ENCODE data around the gene PCSK6.

The PCSK6 gene

DNA sequence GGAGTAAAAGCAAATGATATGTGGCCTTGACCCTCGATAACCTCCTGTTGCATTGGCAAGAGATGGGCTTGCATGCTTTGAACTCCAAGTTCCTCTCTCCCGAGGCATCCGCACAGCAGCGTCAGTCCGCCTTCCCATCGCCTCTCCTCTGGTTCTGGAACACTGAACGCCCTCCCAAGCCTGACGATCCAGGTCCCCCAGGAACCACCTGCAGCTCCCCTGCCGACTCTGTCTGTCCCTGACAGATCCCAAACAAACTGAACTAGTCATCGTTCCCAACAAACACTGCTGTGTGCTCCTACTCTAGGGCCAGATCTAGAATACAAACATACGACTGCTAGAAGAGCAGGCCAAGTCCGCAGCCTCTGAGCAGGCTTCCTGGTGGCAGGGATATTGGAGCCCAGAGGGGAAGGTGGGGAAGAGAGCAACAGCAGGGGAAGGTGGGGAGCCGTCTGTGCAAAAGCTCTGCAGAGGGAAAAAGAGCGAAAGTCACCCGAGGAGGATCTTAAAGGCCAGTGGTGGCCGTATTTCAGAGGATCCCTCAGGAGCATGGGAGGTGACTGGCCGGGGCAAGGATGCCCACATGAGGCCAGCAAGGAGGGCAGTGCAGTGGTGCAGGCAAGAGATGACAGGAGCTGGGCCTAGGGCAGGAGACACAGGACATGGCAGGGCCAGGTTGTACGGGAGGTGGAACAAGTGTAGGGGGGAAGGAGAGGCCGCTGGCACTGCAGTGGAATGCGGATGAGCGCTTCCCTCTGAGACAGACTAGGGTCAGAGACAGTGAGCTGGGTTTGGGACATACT, 50.8 kb downstream of the PCSK6 start:
- no peaks in the 10 kb centered on the region for H3K4me1 ChIP-seq (ENCODE audit: low read length)
- H3K27ac ChIP-seq (ENCODE audit: low read length) = no peak overlapping the region
- H3K27me3 ChIP-seq (replicated peaks; ENCODE audit: insufficient read depth, low read length) = peaks cover 25% of the 10 kb centered on the region
- no peak overlapping the region for H3K4me2 ChIP-seq (ENCODE audit: low read depth, low read length)
- no peak for DNase-seq
- no peak overlapping the region for H2AFZ ChIP-seq (ENCODE audit: low read length)
- H3F3A ChIP-seq (ENCODE audit: insufficient read depth, low read length) = no peaks in the 10 kb centered on the region
- H3K4me3 ChIP-seq (ENCODE audit: low read length) = no peak overlapping the region
- no peak overlapping the region for H3K9ac ChIP-seq (ENCODE audit: low read length)
- no peak for TF ChIP-seq EZH2phosphoT487 (IDR thresholded peaks at IDR 0.05; ENCODE audit: low read length)
- TF ChIP-seq, protein P1, sequence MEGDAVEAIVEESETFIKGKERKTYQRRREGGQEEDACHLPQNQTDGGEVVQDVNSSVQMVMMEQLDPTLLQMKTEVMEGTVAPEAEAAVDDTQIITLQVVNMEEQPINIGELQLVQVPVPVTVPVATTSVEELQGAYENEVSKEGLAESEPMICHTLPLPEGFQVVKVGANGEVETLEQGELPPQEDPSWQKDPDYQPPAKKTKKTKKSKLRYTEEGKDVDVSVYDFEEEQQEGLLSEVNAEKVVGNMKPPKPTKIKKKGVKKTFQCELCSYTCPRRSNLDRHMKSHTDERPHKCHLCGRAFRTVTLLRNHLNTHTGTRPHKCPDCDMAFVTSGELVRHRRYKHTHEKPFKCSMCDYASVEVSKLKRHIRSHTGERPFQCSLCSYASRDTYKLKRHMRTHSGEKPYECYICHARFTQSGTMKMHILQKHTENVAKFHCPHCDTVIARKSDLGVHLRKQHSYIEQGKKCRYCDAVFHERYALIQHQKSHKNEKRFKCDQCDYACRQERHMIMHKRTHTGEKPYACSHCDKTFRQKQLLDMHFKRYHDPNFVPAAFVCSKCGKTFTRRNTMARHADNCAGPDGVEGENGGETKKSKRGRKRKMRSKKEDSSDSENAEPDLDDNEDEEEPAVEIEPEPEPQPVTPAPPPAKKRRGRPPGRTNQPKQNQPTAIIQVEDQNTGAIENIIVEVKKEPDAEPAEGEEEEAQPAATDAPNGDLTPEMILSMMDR (IDR thresholded peaks at IDR 0.05; ENCODE audit: low read length) = no peak
- no peak for TF ChIP-seq EZH2 (optimal IDR thresholded peaks at IDR 0.05; ENCODE audit: low read depth, low read length)
- no peaks in the 10 kb centered on the region for H3K9me3 ChIP-seq (replicated peaks; ENCODE audit: insufficient read depth, low read length)
- H4K20me1 ChIP-seq (ENCODE audit: insufficient read depth, low read length) = no peaks in the 10 kb centered on the region
- H3K9me2 ChIP-seq (replicated peaks; ENCODE audit: insufficient read depth, low read length) = no peaks in the 10 kb centered on the region
- no peaks in the 10 kb centered on the region for H3K36me3 ChIP-seq (replicated peaks; ENCODE audit: insufficient read depth, low read length)
- H3K79me2 ChIP-seq (ENCODE audit: low read length) = no peaks in the 10 kb centered on the region

DNA sequence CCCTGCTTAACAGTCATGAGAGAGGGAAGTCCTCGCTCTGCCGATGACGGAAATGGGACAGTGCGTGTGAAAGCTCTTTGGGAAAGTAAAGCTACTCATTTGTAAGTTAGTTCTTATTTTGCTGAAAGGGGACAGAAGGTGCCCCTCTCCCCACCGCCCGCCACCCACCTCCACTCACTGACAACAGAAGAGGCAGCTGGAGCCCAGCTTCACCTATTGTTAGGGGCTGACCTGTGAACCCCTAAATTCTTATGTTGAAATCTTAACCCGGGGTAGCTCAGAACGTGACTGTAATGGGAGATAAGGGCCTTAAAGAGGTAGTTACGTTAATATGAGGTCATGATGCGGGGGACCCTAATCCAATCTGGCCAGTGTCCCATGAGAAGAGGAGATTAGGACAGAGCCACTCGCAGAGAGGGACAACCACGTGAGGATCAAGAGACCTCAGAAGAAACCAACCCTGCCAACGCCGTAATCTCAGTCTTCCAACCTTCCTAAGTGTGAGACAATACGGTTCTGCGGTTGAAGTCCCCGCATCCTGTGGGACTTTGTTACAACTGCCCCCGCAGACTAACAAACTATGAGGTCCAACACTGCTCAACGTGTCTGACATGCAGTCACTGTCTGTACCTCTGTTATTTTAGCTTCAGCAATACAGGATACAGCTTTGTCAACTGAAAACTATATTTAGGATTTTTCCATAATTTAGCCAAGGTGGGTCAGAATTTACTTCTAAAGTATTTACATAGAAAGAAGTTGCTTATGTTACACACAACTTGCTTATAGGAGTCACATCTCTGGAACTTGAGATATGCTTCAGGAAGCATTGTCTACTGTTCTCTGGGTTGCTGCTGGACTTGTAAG, 51.7 kb downstream of the PCSK6 start:
- H3K27me3 ChIP-seq (replicated peaks; ENCODE audit: insufficient read depth, low read length) = peaks cover 30% of the 10 kb centered on the region

DNA sequence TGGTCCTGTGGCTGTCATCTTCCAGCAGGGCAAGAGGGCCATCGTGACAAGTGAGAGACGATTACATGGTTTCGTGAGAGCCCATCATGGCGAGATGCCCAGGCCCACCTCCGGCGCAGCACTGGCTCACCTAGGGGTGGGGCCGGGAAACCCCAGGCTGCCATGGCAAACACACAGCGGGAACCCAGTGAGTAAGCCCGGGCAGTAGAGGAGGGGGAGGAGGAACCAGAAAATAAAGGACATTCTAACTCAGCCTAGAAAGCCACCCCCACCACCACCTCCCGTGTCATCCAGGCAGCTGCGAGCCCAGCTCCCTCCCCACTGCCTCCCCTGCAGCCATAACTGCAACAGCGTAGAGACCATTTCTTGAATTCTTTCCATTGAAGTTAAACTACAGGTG, 52.3 kb downstream of the PCSK6 start:
- no peak for DNase-seq
- Histone ChIP-seq H3K9me2 (replicated peaks; ENCODE audit: insufficient read depth, low read length) (no peaks in the 10 kb centered on the region), H4K20me1 (ENCODE audit: insufficient read depth, low read length) (no peaks in the 10 kb centered on the region), H3F3A (ENCODE audit: insufficient read depth, low read length) (no peaks in the 10 kb centered on the region), H2AFZ (ENCODE audit: low read length) (no peak overlapping the region), H3K36me3 (replicated peaks; ENCODE audit: insufficient read depth, low read length) (no peaks in the 10 kb centered on the region), H3K4me3 (ENCODE audit: low read length) (no peak overlapping the region), H3K4me2 (ENCODE audit: low read depth, low read length) (no peak overlapping the region), H3K79me2 (ENCODE audit: low read length) (no peaks in the 10 kb centered on the region), H3K9me3 (replicated peaks; ENCODE audit: insufficient read depth, low read length) (no peaks in the 10 kb centered on the region), H3K9ac (ENCODE audit: low read length) (no peak overlapping the region), H3K4me1 (ENCODE audit: low read length) (no peaks in the 10 kb centered on the region), H3K27me3 (replicated peaks; ENCODE audit: insufficient read depth, low read length) (peaks cover 31% of the 10 kb centered on the region), H3K27ac (ENCODE audit: low read length) (no peak overlapping the region)
- TF ChIP-seq, protein P1 (IDR thresholded peaks at IDR 0.05; ENCODE audit: low read length) = no peak
- TF ChIP-seq EZH2 (optimal IDR thresholded peaks at IDR 0.05; ENCODE audit: low read depth, low read length) (no peak), EZH2phosphoT487 (IDR thresholded peaks at IDR 0.05; ENCODE audit: low read length) (no peak)

More for the DNA sequence above, 51.7 kb downstream of the PCSK6 start:
- H4K20me1 ChIP-seq (ENCODE audit: insufficient read depth, low read length) = no peaks in the 10 kb centered on the region
- no peaks in the 10 kb centered on the region for H3K4me1 ChIP-seq (ENCODE audit: low read length)
- H3K9me3 ChIP-seq (replicated peaks; ENCODE audit: insufficient read depth, low read length) = no peaks in the 10 kb centered on the region
- H3K79me2 ChIP-seq (ENCODE audit: low read length) = no peaks in the 10 kb centered on the region
- H3K4me2 ChIP-seq (ENCODE audit: low read depth, low read length) = no peak overlapping the region
- H3F3A ChIP-seq (ENCODE audit: insufficient read depth, low read length) = no peaks in the 10 kb centered on the region
- no peak overlapping the region for H2AFZ ChIP-seq (ENCODE audit: low read length)
- no peaks in the 10 kb centered on the region for H3K9me2 ChIP-seq (replicated peaks; ENCODE audit: insufficient read depth, low read length)
- no peak overlapping the region for H3K9ac ChIP-seq (ENCODE audit: low read length)
- no peak overlapping the region for H3K4me3 ChIP-seq (ENCODE audit: low read length)
- no peak for DNase-seq
- TF ChIP-seq EZH2phosphoT487 (IDR thresholded peaks at IDR 0.05; ENCODE audit: low read length) (no peak), EZH2 (optimal IDR thresholded peaks at IDR 0.05; ENCODE audit: low read depth, low read length) (no peak)
- TF ChIP-seq, protein P1 (IDR thresholded peaks at IDR 0.05; ENCODE audit: low read length) = no peak
- H3K36me3 ChIP-seq (replicated peaks; ENCODE audit: insufficient read depth, low read length) = no peaks in the 10 kb centered on the region
- H3K27ac ChIP-seq (ENCODE audit: low read length) = no peak overlapping the region

Measured in MM.1S (cell line).